ENCODE measurements around the gene PCDH19. TPM values are rescaled to one million over a fixed set of nuclear protein-coding genes. Genes with fewer than 3 reads are reported as not detected.
A peak's percentile ranks its signal among the peaks of the same experiment; 100 is the strongest.
"Not testable (repeated sequence)": the region's sequence is repeated elsewhere in the genome, so short reads cannot be mapped to it uniquely, and the experiment has no call there.

PCDH19 gene
- total and polyA plus RNA-seq, 2 experiments from 2014 or later, result 1.8 to 3.6 TPM

DNA sequence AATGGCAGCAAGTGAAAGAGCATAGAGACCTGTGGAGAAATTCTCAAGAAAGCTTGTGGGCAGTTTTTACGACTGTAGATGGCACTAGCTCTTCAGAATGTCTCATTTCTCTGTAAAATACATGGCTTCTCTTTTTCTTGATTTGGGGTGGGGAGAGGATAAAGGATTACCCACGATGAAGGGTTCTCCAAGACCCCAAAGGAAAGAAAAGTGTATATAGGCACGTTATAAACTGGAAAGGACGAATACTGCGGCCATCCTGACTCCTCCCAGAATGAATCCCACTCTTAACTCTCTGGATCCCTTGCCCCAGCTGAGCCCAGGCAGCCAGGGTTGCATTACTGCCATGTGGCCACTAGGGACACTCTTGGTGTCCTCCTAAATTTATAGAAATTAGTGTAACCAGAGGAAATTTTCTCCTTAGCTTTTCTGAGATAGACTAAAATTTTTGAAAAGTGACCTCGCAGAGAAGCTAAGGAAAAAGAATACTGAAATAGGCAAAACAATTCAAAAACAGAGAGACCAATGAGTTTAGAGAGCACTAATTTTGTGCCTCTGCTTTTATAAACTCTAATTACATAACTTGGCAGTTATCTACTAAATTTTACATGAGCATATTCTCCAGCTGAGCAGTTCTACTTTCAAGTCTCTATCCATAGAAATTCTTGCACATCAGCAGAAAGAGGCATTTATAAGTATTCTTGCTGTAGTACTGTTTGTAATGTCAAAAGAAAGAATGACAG, 37.8 kb upstream of the PCDH19 start:
- no peaks in the 10 kb centered on the region for H3K79me2 ChIP-seq
- peak overlapping the region; percentile 74 for H3K4me2 ChIP-seq
- peak overlapping the region; percentile 47 for H2AFZ ChIP-seq
- TF ChIP-seq CTCF (IDR thresholded peaks at IDR 0.05; ENCODE audit: poor library complexity) (peak; percentile 67), EZH2 (IDR thresholded peaks at IDR 0.05; ENCODE audit: borderline replicate concordance) (no peak)
- 14% methylated on average over 6 of the region's 6 CpGs for WGBS (ENCODE audit: low lambda C conversion rate, missing lambda C conversion rate)
- H3K4me1 ChIP-seq (ENCODE audit: insufficient read depth), result no peaks in the 10 kb centered on the region
- H3K9me2 ChIP-seq (replicated peaks; ENCODE audit: insufficient read depth), result no peaks in the 10 kb centered on the region
- H3K36me3 ChIP-seq (replicated peaks; ENCODE audit: insufficient read depth, low read depth), result no peaks in the 10 kb centered on the region
- H3K4me3 ChIP-seq, result peak overlapping the region; percentile 25
- H3K27me3 ChIP-seq, result no peaks in the 10 kb centered on the region
- H4K20me1 ChIP-seq (ENCODE audit: insufficient read depth, poor library complexity, severe bottlenecking), result no peaks in the 10 kb centered on the region
- H3K27ac ChIP-seq, result no peak overlapping the region
- no peaks in the 10 kb centered on the region for H3K9me3 ChIP-seq (ENCODE audit: low read depth)
- DNase-seq (ENCODE audit: low spot score), result peak; percentile 50

- Histone ChIP-seq H3K9me3 (ENCODE audit: low read depth) (no peaks in the 10 kb centered on the region), H2AFZ (no peak overlapping the region), H3K4me1 (ENCODE audit: insufficient read depth) (no peaks in the 10 kb centered on the region), H3K27me3 (no peaks in the 10 kb centered on the region), H4K20me1 (ENCODE audit: insufficient read depth, poor library complexity, severe bottlenecking) (no peaks in the 10 kb centered on the region), H3K4me2 (no peak overlapping the region), H3K36me3 (replicated peaks; ENCODE audit: insufficient read depth, low read depth) (no peaks in the 10 kb centered on the region), H3K79me2 (no peaks in the 10 kb centered on the region), H3K4me3 (no peak overlapping the region), H3K27ac (no peak overlapping the region), H3K9me2 (replicated peaks; ENCODE audit: insufficient read depth) (no peaks in the 10 kb centered on the region)
- DNase-seq (ENCODE audit: low spot score), result no peak
- TF ChIP-seq EZH2phosphoT487 (IDR thresholded peaks at IDR 0.05; ENCODE audit: low read depth, severe bottlenecking, unreplicated experiment) (no peak), EZH2 (IDR thresholded peaks at IDR 0.05; ENCODE audit: borderline replicate concordance) (no peak), CTCF (IDR thresholded peaks at IDR 0.05; ENCODE audit: poor library complexity) (no peak)
These were observed 35.5 kb upstream of the PCDH19 start for GRCh38 chrX:100445593-100445992.

- not testable (repeated sequence) for H3K9me3 ChIP-seq (ENCODE audit: low read depth); H3K27me3 ChIP-seq; H3K79me2 ChIP-seq; H3K4me2 ChIP-seq; H3K4me1 ChIP-seq (ENCODE audit: insufficient read depth); DNase-seq (ENCODE audit: low spot score); H3K4me3 ChIP-seq; H2AFZ ChIP-seq; H3K9me2 ChIP-seq (replicated peaks; ENCODE audit: insufficient read depth); H3K27ac ChIP-seq; H3K36me3 ChIP-seq (replicated peaks; ENCODE audit: insufficient read depth, low read depth); H4K20me1 ChIP-seq (ENCODE audit: insufficient read depth, poor library complexity, severe bottlenecking)
- WGBS (ENCODE audit: low lambda C conversion rate, missing lambda C conversion rate), result 79% methylated on average over 7 of the region's 7 CpGs
These were observed 31.2 kb upstream of the PCDH19 start for GRCh38 chrX:100441321-100441720.

DNA sequence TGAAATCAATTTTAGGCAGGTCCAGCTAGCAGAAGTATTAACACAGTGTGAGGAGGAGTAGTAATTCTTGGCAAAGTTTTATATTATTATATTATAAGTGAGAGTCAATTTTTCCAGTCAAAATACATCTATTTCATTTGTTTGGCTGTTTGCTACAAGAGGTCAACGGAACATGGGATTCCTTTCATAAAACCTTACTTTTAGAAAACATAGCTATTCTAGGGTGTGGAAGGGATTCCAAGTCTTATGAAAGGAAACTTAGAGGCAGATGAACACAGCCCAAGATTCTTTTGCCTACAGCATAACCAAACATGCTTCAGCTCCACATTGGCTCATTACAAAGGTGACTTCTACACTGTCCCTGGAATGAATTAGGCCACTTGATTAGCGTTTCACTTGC, 29.9 kb upstream of the PCDH19 start:
- Histone ChIP-seq H4K20me1 (ENCODE audit: insufficient read depth, poor library complexity, severe bottlenecking) (no peaks in the 10 kb centered on the region), H3K79me2 (no peaks in the 10 kb centered on the region), H2AFZ (no peak overlapping the region), H3K36me3 (replicated peaks; ENCODE audit: insufficient read depth, low read depth) (no peaks in the 10 kb centered on the region), H3K4me3 (no peak overlapping the region), H3K4me1 (ENCODE audit: insufficient read depth) (no peaks in the 10 kb centered on the region), H3K27ac (no peak overlapping the region), H3K9me3 (ENCODE audit: low read depth) (no peaks in the 10 kb centered on the region), H3K4me2 (no peak overlapping the region), H3K27me3 (no peaks in the 10 kb centered on the region), H3K9me2 (replicated peaks; ENCODE audit: insufficient read depth) (no peaks in the 10 kb centered on the region)
- DNase-seq (ENCODE audit: low spot score), result no peak
- no peak for TF ChIP-seq EZH2 (IDR thresholded peaks at IDR 0.05; ENCODE audit: borderline replicate concordance)
- TF ChIP-seq EZH2phosphoT487 (IDR thresholded peaks at IDR 0.05; ENCODE audit: low read depth, severe bottlenecking, unreplicated experiment), result no peak
- no peak for TF ChIP-seq CTCF (IDR thresholded peaks at IDR 0.05; ENCODE audit: poor library complexity)
- WGBS (ENCODE audit: low lambda C conversion rate, missing lambda C conversion rate), result 64% methylated on average over 2 of the region's 2 CpGs
